Measurements from ENCODE around the gene EZH2.

GRCh38 chr7:148856891-148857290, 27.2 kb downstream of the EZH2 start:
- TF ChIP-seq CTCF (IDR thresholded peaks at IDR 0.05) (no peak), EP300 (IDR thresholded peaks at IDR 0.05; ENCODE audit: low read depth) (no peak)

Data from transverse colon (tissue), 3 donors.